K562 (cell line): Measurements from ENCODE around the gene LIN9. TPM values are rescaled to one million over a fixed set of nuclear protein-coding genes. Genes with fewer than 3 reads are reported as not detected.

ENCODE experiments used
- ATAC-seq: fragments of 200-7000 bp; cut with Tn5 transposase; 3 replicates; pipeline ENCODE4 v1.9.1; 2020; ENCODE audit warnings: moderate library complexity
- BruUV-seq: library from RNA; stranded (reverse); fragments of 400-500 nt; replicated peaks from 2 replicates; lab custom pipeline; 2021; lab: Mats Ljungman, UMichigan
- CTCF ChIA-PET: fragments of 300-600 bp; formaldehyde crosslinking; extraction: SDS; loops from one replicate; lab custom pipeline; 2021; ENCODE audit warnings: low intra/inter-chr PET ratio; lab: Yijun Ruan, JAX
- POLR2A ChIA-PET: fragments of 300-600, 350-650 bp; sonication (Branson Sonifier 250); formaldehyde crosslinking; extraction: SDS; loops from one replicate; lab custom pipeline; 2021; ENCODE audit warnings: antibody characterized with exemption, inconsistent platforms; lab: Yijun Ruan, JAX
- DNase-seq, 4 experiments: peaks; one replicate each; pipeline versions ENCODE4 v3.0.0 to v3.0.0-alpha.2; 2011 to 2018; ENCODE audit warnings: low spot score in 3 of 4, mixed read lengths in 3 of 4; ENCODE audit errors: extremely low read depth in 1 of 4
- FAIRE-seq: peaks from 2 replicates; lab custom pipeline; 2011; peaks lifted over from hg19 to GRCh38; lab: Jason Lieb, UNC
- H2AFZ ChIP-seq: 2 replicates; pipeline ENCODE4 v1.6.0; 2011; ENCODE audit warnings: low read depth, low read length, control low read depth, inconsistent platforms
- H3K27ac ChIP-seq: fragments of 200-600 bp; 3 replicates; pipeline ENCODE4 v1.8.0; 2011; ENCODE audit warnings: low read depth, mild to moderate bottlenecking, control low read depth, inconsistent platforms, low read length, moderate library complexity, mixed read lengths; ENCODE audit errors: extremely low read depth
- H3K27me3 ChIP-seq, 2 experiments: fragments of 300-600 bp in 1 of 2; 2 replicates in 1 of 2; 3 replicates in 1 of 2; pipeline versions ENCODE4 v1.6.0 to v1.8.0; 2011; ENCODE audit warnings: inconsistent platforms in 2 of 2, low read length in 2 of 2, mild to moderate bottlenecking in 1 of 2, mixed read lengths in 1 of 2, moderate library complexity in 1 of 2; ENCODE audit not compliant: control insufficient read depth in 2 of 2, insufficient read depth in 2 of 2
- H3K36me3 ChIP-seq: fragments of 300-600 bp; 3 replicates; pipeline ENCODE4 v1.8.0; 2011; ENCODE audit warnings: mild to moderate bottlenecking, low read length, inconsistent platforms; ENCODE audit not compliant: control insufficient read depth, insufficient read depth
- H3K4me1 ChIP-seq, 2 experiments: fragments of 200-600 bp in 1 of 2; replicated peaks in 1 of 2; 2 replicates in 1 of 2; 3 replicates in 1 of 2; pipeline versions ENCODE4 v1.5.1 to v1.8.0; 2011; ENCODE audit warnings: inconsistent platforms in 2 of 2, low read length in 2 of 2, mild to moderate bottlenecking in 1 of 2, mixed read lengths in 1 of 2, moderate library complexity in 1 of 2; ENCODE audit not compliant: control insufficient read depth in 2 of 2, insufficient read depth in 2 of 2
- H3K4me2 ChIP-seq: 2 replicates; pipeline ENCODE4 v1.6.1; 2011; ENCODE audit warnings: low read length, control low read depth, inconsistent platforms, mixed read lengths; ENCODE audit not compliant: insufficient read depth
- H3K4me3 ChIP-seq: fragments of 200-600 bp; sonication (generic), shearing (Covaris generic); 2 replicates; pipeline ENCODE4 v1.5.1; 2016; ENCODE audit warnings: control low read depth, inconsistent platforms
- H3K79me2 ChIP-seq: fragments of 200-600 bp; 3 replicates; pipeline ENCODE4 v1.8.0; 2011; ENCODE audit warnings: low read length, inconsistent platforms; ENCODE audit not compliant: control insufficient read depth, insufficient read depth
- H3K9ac ChIP-seq, 2 experiments: 2 replicates each; pipeline versions ENCODE4 v1.6.0 to v1.6.1; 2011; ENCODE audit warnings: low read depth in 2 of 2, low read length in 2 of 2, control low read depth in 1 of 2, inconsistent platforms in 1 of 2, mild to moderate bottlenecking in 1 of 2, mixed read lengths in 1 of 2; ENCODE audit not compliant: insufficient read depth in 1 of 2
- H3K9me1 ChIP-seq: one replicate; pipeline ENCODE4 v1.6.0; 2011; ENCODE audit warnings: inconsistent platforms, mild to moderate bottlenecking, low read length, moderate library complexity; ENCODE audit not compliant: control insufficient read depth, insufficient read depth
- H3K9me3 ChIP-seq: replicated peaks from 2 replicates; pipeline ENCODE4 v1.5.1; 2011; ENCODE audit warnings: low read depth, low read length, inconsistent platforms; ENCODE audit not compliant: control insufficient read depth, insufficient read depth
- H4K20me1 ChIP-seq: replicated peaks from 2 replicates; pipeline ENCODE4 v1.6.1; 2011; ENCODE audit warnings: low read length, inconsistent platforms, mixed read lengths; ENCODE audit not compliant: control insufficient read depth, insufficient read depth
- BCOR ChIP-seq: fragments of 450-650 bp; IDR thresholded peaks from 2 replicates; pipeline ENCODE4 v1.6.1; 2016
- EP400 ChIP-seq: fragments of 450-650 bp; IDR thresholded peaks from 2 replicates; pipeline ENCODE4 v1.6.1; 2017; ENCODE audit warnings: antibody characterized with exemption, mild to moderate bottlenecking, moderate library complexity
- PATZ1 ChIP-seq: fragments of 250-450 bp; sonication (Bioruptor Pico); IDR thresholded peaks from 2 replicates; pipeline ENCODE4 v1.5.0; 2020; ENCODE audit warnings: mild to moderate bottlenecking, borderline replicate concordance
- POLR2G ChIP-seq: fragments of 200-400 bp; formaldehyde crosslinking; IDR thresholded peaks from 2 replicates; pipeline ENCODE4 v1.6.1; 2017; ENCODE audit warnings: low read depth, mild to moderate bottlenecking, antibody characterized with exemption, low read length, moderate library complexity
- RBM25 ChIP-seq: fragments of 200-400 bp; formaldehyde crosslinking; IDR thresholded peaks from 2 replicates; pipeline ENCODE4 v1.6.1; 2018; ENCODE audit warnings: low read length, low read depth, moderate library complexity; ENCODE audit not compliant: severe bottlenecking
- WGBS: fragments of 100-300 bp; shearing (Covaris generic); methylation state at CpG from one replicate; pipeline ENCODE4 v1.1.6; 2016; ENCODE audit warnings: low coverage, mixed read lengths; ENCODE audit not compliant: insufficient coverage; ENCODE audit errors: missing lambda C conversion rate; 5-methylcytosine and 5-hydroxymethylcytosine counted together
- in situ Hi-C: fragments of 300-500 bp; cut with MboI; formaldehyde crosslinking; loops from 4 replicates; pipeline ENCODE4 v1.15.0; 2018; ENCODE audit warnings: inconsistent platforms, mixed read lengths
- intact Hi-C: fragments of 100-400 bp; cut with micrococcal nuclease; formaldehyde crosslinking; loops from 2 replicates; pipeline ENCODE4 v1.14.2; 2022
- polyA plus RNA-seq, 8 experiments: library from polyadenylated mRNA; depleted of rRNA in 4 of 8; stranded (reverse) in 5 of 8; unstranded in 3 of 8; fragments of >200 nt; fragmentation: Nextera tagmentation in 2 of 8; fragmentation: Illumina TruSeq in 1 of 8; extraction: Ambion mirVana in 2 of 8; extraction: Trizol in 1 of 8; gene quantifications; 2 replicates each; pipeline versions ENCODE4 v1.2.1 to v1.2.3, GENCODE V29; 2011 to 2014; ENCODE audit warnings: inconsistent platforms in 1 of 8, missing spikeins in 1 of 8
- total RNA-seq, 7 experiments: library from RNA; depleted of rRNA in 6 of 7; stranded (reverse); fragments of >200 nt in 6 of 7; fragmentation: Illumina TruSeq in 2 of 7; extraction: Trizol in 2 of 7; gene quantifications; 2 replicates each; pipeline versions ENCODE4 v1.2.1 to v1.2.3, GENCODE V29; 2011 to 2021; ENCODE audit warnings: low replicate concordance in 1 of 7

The LIN9 gene
- total and polyA plus RNA-seq, 9 of the 15 experiments (the other 6 are each of a cell fraction or from before 2014, with no cell fraction given) = 18.8 to 33.0 (median 25.5) TPM

DNA sequence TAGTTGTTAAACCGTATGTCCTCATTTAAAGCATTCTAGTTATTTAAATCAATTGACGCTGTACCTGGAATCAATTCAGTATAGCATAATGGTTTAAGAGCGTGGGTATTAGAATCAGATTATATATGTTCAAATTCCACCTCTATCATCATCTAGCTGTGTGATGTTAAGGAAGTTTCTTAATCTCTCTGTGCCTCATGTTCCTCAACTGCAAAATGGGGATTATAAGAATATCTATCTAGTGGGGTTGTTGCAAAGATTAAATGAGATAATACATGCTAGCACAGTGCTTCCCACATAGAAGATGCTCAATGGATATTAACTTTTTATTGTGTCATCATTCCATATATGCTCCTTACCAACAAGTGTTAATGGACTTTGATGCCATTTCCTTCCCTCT is 69.5 kb downstream of the LIN9 start:
- intact Hi-C loops = loop anchor here (5.0 kb wide), 1 partner anchor 1138 kb away; no protein-coding TSS in a partner anchor
- TF ChIP-seq POLR2G (no peak), RBM25 (peak; percentile 78), BCOR (peak; percentile 35; the same call in 1 of the 2 replicates)
- no peak for FAIRE-seq

GRCh38 chr1:226236826-226237225 is 72.1 kb downstream of the LIN9 start:
- no peaks in the 10 kb centered on the region for H3K9me3 ChIP-seq
- H4K20me1 ChIP-seq = no peaks in the 10 kb centered on the region
- POLR2A ChIA-PET = interaction anchor here (1.4 kb wide), 1 partner anchor 11 kb away, joined by 3 read pairs; no protein-coding TSS in a partner anchor
- H3K27me3 ChIP-seq = no peaks in the 10 kb centered on the region
- H3K4me2 ChIP-seq = no peak overlapping the region
- H3K27ac ChIP-seq = no peak overlapping the region
- FAIRE-seq (no peak), ATAC-seq (no peak), DNase-seq (no peak)
- no peaks in the 10 kb centered on the region for H3K4me1 ChIP-seq
- H3K79me2 ChIP-seq = no peaks in the 10 kb centered on the region
- 81% methylated on average over 1 of the region's 1 CpG for WGBS
- in situ Hi-C loops (no loop called here), intact Hi-C loops (loop anchor here (5.0 kb wide), 1 partner anchor 1140 kb away; no protein-coding TSS in a partner anchor)
- no peak overlapping the region for H3K4me3 ChIP-seq
- CTCF ChIA-PET = no interaction called here
- no peak overlapping the region for H3K9ac ChIP-seq
- H3K36me3 ChIP-seq = peaks cover 73% of the 10 kb centered on the region
- BruUV-seq = no TSS peak
- H2AFZ ChIP-seq = no peak overlapping the region
- H3K9me1 ChIP-seq = no peaks in the 10 kb centered on the region
- TF ChIP-seq PATZ1 (CRISPR knock-in tag) = no peak
- TF ChIP-seq EP400 = no peak

More for the DNA sequence above, 69.5 kb downstream of the LIN9 start:
- in situ Hi-C loops = no loop called here
- BruUV-seq = no TSS peak
- POLR2A ChIA-PET = interaction anchor here (1.0 to 1.1 kb wide), 2 partner anchors 17 to 33 kb away, joined by 3 to 4 read pairs; no protein-coding TSS in a partner anchor
- Histone ChIP-seq H3K9ac (no peak overlapping the region), H3K27me3 (no peaks in the 10 kb centered on the region), H3K4me2 (no peak overlapping the region), H3K9me3 (no peaks in the 10 kb centered on the region), H3K79me2 (no peaks in the 10 kb centered on the region), H3K36me3 (peaks cover 60% of the 10 kb centered on the region), H2AFZ (no peak overlapping the region), H3K27ac (no peak overlapping the region), H3K4me1 (no peaks in the 10 kb centered on the region), H3K9me1 (no peaks in the 10 kb centered on the region), H3K4me3 (no peak overlapping the region), H4K20me1 (no peaks in the 10 kb centered on the region)
- DNase-seq (no peak), ATAC-seq (no peak)
- CTCF ChIA-PET = no interaction called here
- 95% methylated on average over 3 of the region's 3 CpGs for WGBS
